Activated CD4-positive, alpha-beta T cell treated with anti-CD3 and anti-CD28 coated beads, Interleukin-2, amount 10 ng/mL, durations not matched to agents 7 days and 5 days (primary cell): ENCODE results near the gene TNFSF13. TPM values are rescaled to one million over a fixed set of nuclear protein-coding genes. Genes with fewer than 3 reads are reported as not detected.

Experiments used
- CTCF ChIA-PET: fragments of 350-600 bp; sonication (Branson Sonifier 250); formaldehyde crosslinking; loops from one replicate; lab custom pipeline; 2021; ENCODE audit warnings: antibody characterized with exemption; lab: Charles Lee
- POLR2A ChIA-PET: fragments of 350-600 bp; sonication (Branson Sonifier 250); formaldehyde crosslinking; loops from one replicate; lab custom pipeline; 2021; ENCODE audit warnings: antibody characterized with exemption; lab: Charles Lee
- DNase-seq: peaks from one replicate; pipeline ENCODE4 v3.0.0-alpha.2; 2020
- H3K27ac Mint-ChIP-seq: one replicate; pipeline ENCODE4 v1.8.0; 2021; ENCODE audit warnings: mild to moderate bottlenecking, moderate library complexity, mixed read lengths
- H3K27me3 Mint-ChIP-seq: one replicate; pipeline ENCODE4 v1.8.0; 2021; ENCODE audit warnings: mixed read lengths
- H3K36me3 Mint-ChIP-seq: one replicate; pipeline ENCODE4 v1.8.0; 2021; ENCODE audit warnings: low read depth, mixed read lengths
- H3K4me1 Mint-ChIP-seq: one replicate; pipeline ENCODE4 v1.8.0; 2021; ENCODE audit warnings: mixed read lengths
- H3K4me3 Mint-ChIP-seq: one replicate; pipeline ENCODE4 v1.8.0; 2021; ENCODE audit warnings: mild to moderate bottlenecking, moderate library complexity, mixed read lengths
- H3K9me3 Mint-ChIP-seq: one replicate; pipeline ENCODE4 v1.8.0; 2021; ENCODE audit warnings: mixed read lengths
- total RNA-seq, 2 experiments: library from RNA; stranded (reverse); gene quantifications; one replicate each; pipeline ENCODE4 v1.2.3, GENCODE V29; 2021

The TNFSF13 gene
- total RNA-seq, 2 experiments from 2014 or later: 3.8 to 4.0 TPM

DNA sequence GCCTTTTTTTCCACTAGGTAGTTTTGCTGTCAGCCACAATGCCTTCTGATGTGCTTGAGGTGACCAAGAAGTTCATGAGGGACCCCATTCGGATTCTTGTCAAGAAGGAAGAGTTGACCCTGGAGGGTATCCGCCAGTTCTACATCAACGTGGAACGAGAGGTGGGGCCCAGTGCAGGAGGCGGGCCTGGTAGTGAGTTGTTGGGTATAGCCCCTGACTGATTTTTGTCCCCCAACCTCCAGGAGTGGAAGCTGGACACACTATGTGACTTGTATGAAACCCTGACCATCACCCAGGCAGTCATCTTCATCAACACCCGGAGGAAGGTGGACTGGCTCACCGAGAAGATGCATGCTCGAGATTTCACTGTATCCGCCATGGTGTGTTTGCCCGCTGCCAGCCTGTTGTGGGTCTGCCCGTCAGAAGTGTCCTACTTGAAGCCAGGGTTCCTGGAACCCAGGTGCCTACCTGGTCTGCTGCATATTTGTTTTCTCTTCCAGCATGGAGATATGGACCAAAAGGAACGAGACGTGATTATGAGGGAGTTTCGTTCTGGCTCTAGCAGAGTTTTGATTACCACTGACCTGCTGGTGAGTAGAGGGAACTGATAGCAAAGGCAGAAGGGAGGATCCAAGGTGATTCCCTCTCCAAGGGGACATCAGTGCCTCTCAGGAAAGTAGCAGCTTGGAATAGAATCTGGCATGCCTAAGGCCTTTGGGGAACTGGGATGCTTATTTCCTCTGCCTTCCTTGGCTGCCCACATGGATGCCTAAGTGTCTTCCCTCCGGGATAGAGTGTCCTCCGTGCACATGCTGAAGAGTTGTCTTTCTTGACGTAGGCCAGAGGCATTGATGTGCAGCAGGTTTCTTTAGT is 19.0 kb downstream of the TNFSF13 start:
- no peak overlapping the region for H3K4me3 Mint-ChIP-seq
- no peak overlapping the region for H3K27ac Mint-ChIP-seq
- no peaks in the 10 kb centered on the region for H3K9me3 Mint-ChIP-seq
- peaks cover 85% of the 10 kb centered on the region for H3K4me1 Mint-ChIP-seq
- ChIA-PET CTCF (interaction anchor here (0.6 to 0.9 kb wide), 3 partner anchors 27 to 122 kb away, joined by 3 to 4 read pairs (median 3); no protein-coding TSS in a partner anchor), POLR2A (interaction anchor here (0.7 kb wide), 1 partner anchor 10 kb away, joined by 3 read pairs; no protein-coding TSS in a partner anchor)
- H3K27me3 Mint-ChIP-seq: no peaks in the 10 kb centered on the region
- peaks cover 81% of the 10 kb centered on the region for H3K36me3 Mint-ChIP-seq
- DNase-seq: no peak

DNA sequence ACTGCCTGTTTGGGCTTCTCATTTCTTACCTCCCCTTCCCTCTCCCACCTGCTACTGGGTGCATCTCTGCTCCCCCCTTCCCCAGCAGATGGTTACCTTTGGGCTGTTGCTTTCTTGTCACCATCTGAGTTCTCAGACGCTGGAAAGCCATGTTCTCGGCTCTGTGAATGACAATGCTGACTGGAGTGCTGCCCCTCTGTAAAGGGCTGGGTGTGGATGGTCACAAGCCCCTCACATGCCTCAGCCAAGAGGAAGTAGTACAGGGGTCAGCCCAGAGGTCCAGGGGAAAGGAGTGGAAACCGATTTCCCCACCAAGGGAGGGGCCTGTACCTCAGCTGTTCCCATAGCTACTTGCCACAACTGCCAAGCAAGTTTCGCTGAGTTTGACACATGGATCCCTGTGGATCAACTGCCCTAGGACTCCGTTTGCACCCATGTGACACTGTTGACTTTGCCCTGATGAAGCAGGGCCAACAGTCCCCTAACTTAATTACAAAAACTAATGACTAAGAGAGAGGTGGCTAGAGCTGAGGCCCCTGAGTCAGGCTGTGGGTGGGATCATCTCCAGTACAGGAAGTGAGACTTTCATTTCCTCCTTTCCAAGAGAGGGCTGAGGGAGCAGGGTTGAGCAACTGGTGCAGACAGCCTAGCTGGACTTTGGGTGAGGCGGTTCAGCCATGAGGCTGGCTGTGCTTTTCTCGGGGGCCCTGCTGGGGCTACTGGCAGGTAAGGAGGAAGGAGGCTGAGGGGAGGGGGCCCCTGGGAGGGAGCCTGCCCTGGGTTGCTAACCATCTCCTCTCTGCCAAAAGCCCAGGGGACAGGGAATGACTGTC is 20.7 kb downstream of the TNFSF13 start, which contains the start of gene CD68:
Gene CD68, plus strand, starts transcription at position 638 of the 833 bp plus-strand sequence. Its CDS starts 40 bp downstream, at position 678.
- ChIA-PET CTCF (interaction anchor here (1.6 to 3.5 kb wide), 3 partner anchors 18 to 142 kb away, joined by 5 to 14 read pairs (median 14); partner anchors contain the start of genes SENP3, TP53 and WRAP53), POLR2A (no interaction called here)
- H3K4me1 Mint-ChIP-seq: peaks cover 89% of the 10 kb centered on the region
- H3K27ac Mint-ChIP-seq: peak within 1 kb of the TSS; percentile 80
- H3K27me3 Mint-ChIP-seq: no peaks in the 10 kb centered on the region
- peaks cover 71% of the 10 kb centered on the region for H3K36me3 Mint-ChIP-seq
- H3K9me3 Mint-ChIP-seq: no peaks in the 10 kb centered on the region
- DNase-seq: peak; percentile 52
- peak within 1 kb of the TSS; percentile 16 for H3K4me3 Mint-ChIP-seq

DNA sequence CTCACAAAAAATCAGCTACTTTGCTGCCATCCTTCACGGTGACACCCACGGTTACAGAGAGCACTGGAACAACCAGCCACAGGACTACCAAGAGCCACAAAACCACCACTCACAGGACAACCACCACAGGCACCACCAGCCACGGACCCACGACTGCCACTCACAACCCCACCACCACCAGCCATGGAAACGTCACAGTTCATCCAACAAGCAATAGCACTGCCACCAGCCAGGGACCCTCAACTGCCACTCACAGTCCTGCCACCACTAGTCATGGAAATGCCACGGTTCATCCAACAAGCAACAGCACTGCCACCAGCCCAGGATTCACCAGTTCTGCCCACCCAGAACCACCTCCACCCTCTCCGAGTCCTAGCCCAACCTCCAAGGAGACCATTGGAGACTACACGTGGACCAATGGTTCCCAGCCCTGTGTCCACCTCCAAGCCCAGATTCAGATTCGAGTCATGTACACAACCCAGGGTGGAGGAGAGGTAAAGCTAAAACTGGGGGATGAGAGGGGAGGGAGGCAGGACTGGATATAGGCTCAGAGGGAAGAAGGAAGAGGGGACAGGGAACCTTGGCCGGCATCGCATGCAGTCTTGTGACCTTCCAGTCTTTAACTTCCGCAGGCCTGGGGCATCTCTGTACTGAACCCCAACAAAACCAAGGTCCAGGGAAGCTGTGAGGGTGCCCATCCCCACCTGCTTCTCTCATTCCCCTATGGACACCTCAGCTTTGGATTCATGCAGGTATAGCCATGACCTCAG is 21.5 kb downstream of the TNFSF13 start:
- peak overlapping the region; percentile 76 for H3K27ac Mint-ChIP-seq
- peaks cover 88% of the 10 kb centered on the region for H3K4me1 Mint-ChIP-seq
- H3K9me3 Mint-ChIP-seq: no peaks in the 10 kb centered on the region
- no peaks in the 10 kb centered on the region for H3K27me3 Mint-ChIP-seq
- no peak for DNase-seq
- no peak overlapping the region for H3K4me3 Mint-ChIP-seq
- ChIA-PET CTCF (interaction anchor here (0.5 to 3.5 kb wide), 5 partner anchors 10 to 143 kb away, joined by 3 to 14 read pairs (median 6); partner anchors contain the start of genes SENP3, SOX15, TP53 and WRAP53), POLR2A (no interaction called here)
- H3K36me3 Mint-ChIP-seq: peaks cover 68% of the 10 kb centered on the region

DNA sequence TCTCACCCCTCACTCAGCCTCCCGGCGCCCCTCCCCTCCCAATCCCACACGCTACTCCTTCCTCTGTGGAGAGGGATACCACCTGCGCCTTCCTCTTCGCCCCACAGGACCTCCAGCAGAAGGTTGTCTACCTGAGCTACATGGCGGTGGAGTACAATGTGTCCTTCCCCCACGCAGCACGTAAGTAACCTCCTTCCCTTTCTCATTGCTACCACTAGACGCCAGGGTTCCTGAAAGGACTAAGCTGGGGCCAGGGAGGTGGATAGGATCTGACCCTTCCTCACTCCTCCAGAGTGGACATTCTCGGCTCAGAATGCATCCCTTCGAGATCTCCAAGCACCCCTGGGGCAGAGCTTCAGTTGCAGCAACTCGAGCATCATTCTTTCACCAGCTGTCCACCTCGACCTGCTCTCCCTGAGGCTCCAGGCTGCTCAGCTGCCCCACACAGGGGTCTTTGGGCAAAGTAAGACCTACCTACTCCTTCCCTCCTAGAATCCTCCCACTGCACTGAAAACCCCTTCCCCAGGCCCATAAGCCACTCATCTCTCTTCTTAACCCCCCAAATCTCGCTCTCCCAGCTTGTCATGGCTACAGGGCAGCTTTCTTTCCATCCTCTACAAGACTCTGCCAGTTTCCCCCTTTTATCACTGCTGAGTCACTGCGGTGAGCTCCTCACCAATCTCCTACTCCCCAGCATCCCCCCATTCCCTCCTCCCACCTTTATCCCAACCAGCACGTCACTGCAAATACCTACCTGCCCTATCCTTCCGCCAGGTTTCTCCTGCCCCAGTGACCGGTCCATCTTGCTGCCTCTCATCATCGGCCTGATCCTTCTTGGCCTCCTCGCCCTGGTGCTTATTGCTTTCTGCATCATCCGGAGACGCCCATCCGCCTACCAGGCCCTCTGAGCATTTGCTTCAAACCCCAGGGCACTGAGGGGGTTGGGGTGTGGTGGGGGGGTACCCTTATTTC is 22.3 kb downstream of the TNFSF13 start:
- ChIA-PET POLR2A (no interaction called here), CTCF (interaction anchor here (1.3 to 3.5 kb wide), 5 partner anchors 9 to 144 kb away, joined by 4 to 14 read pairs (median 6); partner anchors contain the start of genes SENP3, SOX15, TP53 and WRAP53)
- DNase-seq: no peak
- H3K4me3 Mint-ChIP-seq: peak overlapping the region; percentile 12
- H3K27me3 Mint-ChIP-seq: no peaks in the 10 kb centered on the region
- H3K9me3 Mint-ChIP-seq: no peaks in the 10 kb centered on the region
- peaks cover 62% of the 10 kb centered on the region for H3K36me3 Mint-ChIP-seq
- peaks cover 88% of the 10 kb centered on the region for H3K4me1 Mint-ChIP-seq
- H3K27ac Mint-ChIP-seq: peak overlapping the region; percentile 76

DNA sequence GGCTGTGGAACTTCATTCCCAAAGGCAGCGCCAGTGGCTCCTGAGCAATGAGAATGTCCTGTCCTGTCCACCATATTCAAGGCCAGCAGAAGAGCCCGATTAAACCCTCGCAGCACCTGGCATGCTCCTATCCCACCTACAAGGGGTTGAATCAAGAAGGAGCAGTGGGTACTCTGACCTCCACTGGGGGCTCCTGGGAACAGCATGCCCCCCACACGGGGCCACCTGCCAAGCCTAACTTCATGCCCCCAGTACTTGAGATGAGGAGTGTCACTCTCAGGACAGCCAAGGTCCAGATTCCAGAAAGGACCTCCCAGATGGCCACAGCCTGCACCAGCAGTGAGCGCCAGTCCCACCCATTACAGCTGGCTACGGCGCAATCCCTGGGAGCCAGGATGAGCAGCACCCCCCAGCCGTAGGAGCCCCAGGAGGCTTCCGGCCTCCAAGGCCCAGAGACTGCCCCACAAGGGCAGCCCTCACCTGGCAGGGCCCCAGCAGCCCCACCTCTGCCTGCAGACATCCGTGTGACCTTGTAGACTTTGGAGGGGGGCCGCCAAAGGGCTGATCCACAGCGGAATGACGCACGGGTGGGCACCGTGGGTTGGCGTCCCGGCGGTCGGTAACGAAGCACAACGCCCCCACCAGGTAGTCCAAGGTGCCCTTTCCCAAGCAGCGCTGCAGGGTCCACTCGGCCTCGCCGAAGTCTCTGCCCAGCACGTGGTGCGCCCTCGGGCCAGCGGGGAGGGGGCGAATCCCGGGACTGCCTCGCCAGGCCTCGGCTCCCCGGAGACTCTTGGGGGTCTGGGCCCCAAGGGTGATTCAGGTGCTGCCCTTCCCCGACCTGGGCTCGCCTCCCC is 24.1 kb downstream of the TNFSF13 start:
- Mint-ChIP-seq H3K4me1 (peaks cover 71% of the 10 kb centered on the region), H3K27ac (peak overlapping the region; percentile 99), H3K4me3 (peak overlapping the region; percentile 92), H3K36me3 (peaks cover 50% of the 10 kb centered on the region), H3K27me3 (no peaks in the 10 kb centered on the region), H3K9me3 (no peaks in the 10 kb centered on the region)
- CTCF ChIA-PET: interaction anchor here (1.0 to 3.9 kb wide), 7 partner anchors 9 to 253 kb away, joined by 3 to 15 read pairs (median 4); partner anchors contain the start of genes FXR2, TP53 and WRAP53
- DNase-seq: no peak
- POLR2A ChIA-PET: no interaction called here

DNA sequence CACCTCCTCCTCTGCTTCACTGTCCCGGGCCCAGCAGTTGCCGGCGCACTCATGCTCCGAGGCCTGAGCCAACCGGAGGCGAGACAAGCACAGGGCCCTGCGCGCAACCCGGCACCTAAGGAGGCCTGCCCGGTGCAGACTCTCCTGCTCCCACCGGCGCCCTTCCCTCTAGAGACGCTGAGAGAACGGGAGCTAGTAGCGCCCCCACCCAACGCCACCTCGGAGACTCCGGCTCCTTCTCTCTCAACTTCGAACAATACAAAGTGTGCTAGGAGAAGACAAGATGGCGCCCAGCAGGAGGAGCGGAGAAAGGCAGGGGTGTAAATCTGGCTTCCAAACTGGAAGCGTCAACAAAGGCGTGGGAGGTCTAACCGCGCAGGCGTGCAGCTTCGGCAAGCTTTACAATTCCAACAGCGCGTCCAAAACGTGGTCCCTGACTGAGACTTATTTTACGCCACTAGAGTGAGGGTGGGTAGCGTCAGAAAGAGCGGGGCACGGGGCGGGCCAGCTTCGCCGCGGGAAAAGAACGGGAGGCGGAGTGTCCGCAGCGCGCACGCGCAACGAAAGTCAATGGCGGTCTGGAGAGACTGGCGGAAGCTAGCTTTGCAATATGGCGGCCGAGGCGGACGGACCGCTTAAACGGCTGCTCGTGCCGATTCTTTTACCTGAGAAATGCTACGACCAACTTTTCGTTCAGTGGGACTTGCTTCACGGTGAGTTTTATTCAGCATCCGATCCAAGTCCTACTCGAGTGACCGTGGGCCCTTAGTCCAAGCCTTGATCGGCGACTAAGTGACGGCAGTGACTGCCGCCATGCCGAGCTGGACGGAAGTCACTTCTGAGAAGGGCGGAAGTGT is 24.9 kb downstream of the TNFSF13 start, which contains the start of gene MPDU1:
Gene MPDU1, plus strand, starts transcription at position 600 of the 857 bp plus-strand sequence. Its CDS starts 11 bp downstream, at position 611.
- Mint-ChIP-seq H3K4me3 (peak within 1 kb of the TSS; percentile 92), H3K36me3 (peaks cover 47% of the 10 kb centered on the region), H3K27me3 (no peaks in the 10 kb centered on the region), H3K9me3 (no peaks in the 10 kb centered on the region), H3K4me1 (peaks cover 63% of the 10 kb centered on the region), H3K27ac (peak within 1 kb of the TSS; percentile 99)
- peak; percentile 95 for DNase-seq
- POLR2A ChIA-PET: interaction anchor here (0.7 to 1.3 kb wide), 4 partner anchors 10 to 254 kb away, joined by 3 to 8 read pairs (median 3); partner anchors contain the start of genes NEURL4 and TP53
- CTCF ChIA-PET: interaction anchor here (0.8 to 3.9 kb wide), 11 partner anchors 9 to 254 kb away, joined by 3 to 15 read pairs (median 4); partner anchors contain the start of genes FXR2, TP53 and WRAP53

DNA sequence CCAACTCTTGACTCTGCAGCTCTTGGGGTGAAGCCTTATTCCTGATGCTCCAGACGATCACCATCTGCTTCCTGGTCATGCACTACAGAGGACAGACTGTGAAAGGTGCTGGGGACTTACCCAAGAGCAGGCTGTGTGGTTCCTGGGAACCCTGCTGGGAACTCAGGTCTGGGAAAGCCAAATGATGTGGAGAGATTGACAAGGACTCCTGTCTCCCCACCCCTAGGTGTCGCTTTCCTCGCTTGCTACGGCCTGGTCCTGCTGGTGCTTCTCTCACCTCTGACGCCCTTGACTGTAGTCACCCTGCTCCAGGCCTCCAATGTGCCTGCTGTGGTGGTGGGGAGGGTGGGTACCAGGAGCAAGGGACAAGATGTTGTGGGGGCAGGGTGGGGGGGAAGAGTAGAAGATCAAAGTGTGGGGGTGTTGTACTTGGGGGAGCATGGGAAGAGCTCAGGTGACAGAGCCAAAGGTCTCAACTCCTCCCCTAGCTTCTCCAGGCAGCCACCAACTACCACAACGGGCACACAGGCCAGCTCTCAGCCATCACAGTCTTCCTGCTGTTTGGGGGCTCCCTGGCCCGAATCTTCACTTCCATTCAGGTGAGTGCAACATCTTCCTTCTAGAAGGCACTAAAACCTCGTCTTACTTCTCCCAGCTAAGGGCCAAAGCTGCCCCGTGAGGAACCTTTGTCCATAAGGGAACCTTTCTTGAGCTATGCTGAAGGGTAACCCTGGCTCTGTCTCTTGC is 28.3 kb downstream of the TNFSF13 start:
- no peaks in the 10 kb centered on the region for H3K27me3 Mint-ChIP-seq
- H3K36me3 Mint-ChIP-seq: peaks cover 36% of the 10 kb centered on the region
- no peak overlapping the region for H3K4me3 Mint-ChIP-seq
- POLR2A ChIA-PET: interaction anchor here (0.6 kb wide), 1 partner anchor 36 kb away, joined by 3 read pairs; no protein-coding TSS in a partner anchor
- peaks cover 35% of the 10 kb centered on the region for H3K4me1 Mint-ChIP-seq
- CTCF ChIA-PET: interaction anchor here (1.0 to 3.9 kb wide), 3 partner anchors 15 to 101 kb away, joined by 4 to 15 read pairs (median 5); partner anchors contain the start of genes TP53 and WRAP53
- H3K9me3 Mint-ChIP-seq: no peaks in the 10 kb centered on the region
- peak overlapping the region; percentile 46 for H3K27ac Mint-ChIP-seq
- no peak for DNase-seq

DNA sequence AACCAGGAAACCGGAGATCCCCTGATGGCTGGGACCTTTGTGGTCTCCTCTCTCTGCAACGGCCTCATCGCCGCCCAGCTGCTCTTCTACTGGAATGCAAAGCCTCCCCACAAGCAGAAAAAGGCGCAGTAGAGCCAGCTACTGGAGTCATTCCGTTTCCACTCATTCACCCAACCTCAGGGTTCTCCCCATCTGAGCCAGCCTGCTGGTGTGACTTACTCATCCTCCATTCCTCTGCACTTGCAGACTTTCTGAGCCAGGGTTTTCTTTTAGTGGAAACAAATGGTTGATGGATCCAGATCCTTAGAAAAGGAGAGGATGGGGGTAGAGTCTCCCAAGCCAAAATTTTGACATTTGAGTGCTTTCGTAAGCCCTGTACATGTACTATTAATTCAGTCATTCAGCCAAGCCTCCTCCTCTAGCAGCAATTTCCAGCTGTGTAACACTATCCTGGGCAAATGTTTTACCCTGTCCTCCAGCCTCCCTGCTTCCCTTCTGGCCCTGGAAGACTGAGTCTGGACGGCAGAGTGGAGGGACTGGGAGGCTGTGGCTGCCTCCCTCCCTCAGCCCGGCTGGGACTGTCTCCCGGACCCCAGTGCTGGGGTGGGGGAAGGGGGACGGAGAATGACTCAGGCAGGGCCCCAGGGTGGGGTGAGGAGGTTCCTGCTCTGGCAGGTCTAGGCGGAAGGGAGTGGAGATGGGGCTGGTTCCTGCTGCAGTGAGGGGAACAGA is 29.0 kb downstream of the TNFSF13 start:
- no peak for DNase-seq
- H3K27ac Mint-ChIP-seq: peak overlapping the region; percentile 46
- ChIA-PET CTCF (interaction anchor here (1.0 to 2.4 kb wide), 2 partner anchors 73 to 100 kb away, joined by 4 to 18 read pairs; partner anchors contain the start of genes TP53 and WRAP53), POLR2A (interaction anchor here (0.6 kb wide), 1 partner anchor 11 kb away, joined by 3 read pairs; no protein-coding TSS in a partner anchor)
- H3K27me3 Mint-ChIP-seq: no peaks in the 10 kb centered on the region
- H3K9me3 Mint-ChIP-seq: no peaks in the 10 kb centered on the region
- H3K4me3 Mint-ChIP-seq: no peak overlapping the region
- peaks cover 28% of the 10 kb centered on the region for H3K4me1 Mint-ChIP-seq
- H3K36me3 Mint-ChIP-seq: peaks cover 29% of the 10 kb centered on the region
